RKO (cell line): Measurements from ENCODE around the gene COMT.
A peak's percentile ranks its signal among the peaks of the same experiment; 100 is the strongest.

Experiments
- DNase-seq: peaks from one replicate; pipeline ENCODE4 v3.0.0-alpha.2; 2016; ENCODE audit warnings: low spot score

Gene COMT

GRCh38 chr22:20011993-20012740 is 70.6 kb downstream of the COMT start:
- DNase-seq, result no peak

DNA sequence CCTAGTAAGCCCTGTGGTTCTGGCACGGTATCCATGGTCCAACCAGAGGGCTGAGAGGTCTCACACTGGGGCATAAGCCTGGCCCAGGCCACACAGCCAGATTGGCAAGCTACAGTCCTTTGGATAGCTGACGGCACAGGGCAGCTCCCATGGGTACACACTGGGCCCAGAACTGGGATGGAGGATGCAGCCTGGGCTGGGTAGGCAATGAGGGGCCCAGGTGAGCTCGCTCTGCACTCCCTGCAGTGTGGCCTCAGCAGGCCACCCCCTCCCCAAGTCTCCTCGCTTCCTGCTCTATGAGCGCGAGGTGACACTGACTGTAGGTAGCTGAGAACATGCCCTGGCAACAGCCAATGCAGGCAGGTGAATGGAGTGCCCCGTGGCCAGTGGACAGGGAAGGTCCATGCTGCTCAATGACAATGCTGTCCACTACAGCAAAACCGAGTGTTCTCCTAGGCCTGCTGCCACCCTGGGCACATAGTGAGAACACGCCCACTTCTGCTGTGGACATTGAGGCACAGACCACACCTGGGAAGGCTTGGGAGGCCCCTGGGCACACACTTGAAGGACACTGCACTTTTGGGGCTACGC is 71.3 kb downstream of the COMT start:
- no peak for DNase-seq

DNA sequence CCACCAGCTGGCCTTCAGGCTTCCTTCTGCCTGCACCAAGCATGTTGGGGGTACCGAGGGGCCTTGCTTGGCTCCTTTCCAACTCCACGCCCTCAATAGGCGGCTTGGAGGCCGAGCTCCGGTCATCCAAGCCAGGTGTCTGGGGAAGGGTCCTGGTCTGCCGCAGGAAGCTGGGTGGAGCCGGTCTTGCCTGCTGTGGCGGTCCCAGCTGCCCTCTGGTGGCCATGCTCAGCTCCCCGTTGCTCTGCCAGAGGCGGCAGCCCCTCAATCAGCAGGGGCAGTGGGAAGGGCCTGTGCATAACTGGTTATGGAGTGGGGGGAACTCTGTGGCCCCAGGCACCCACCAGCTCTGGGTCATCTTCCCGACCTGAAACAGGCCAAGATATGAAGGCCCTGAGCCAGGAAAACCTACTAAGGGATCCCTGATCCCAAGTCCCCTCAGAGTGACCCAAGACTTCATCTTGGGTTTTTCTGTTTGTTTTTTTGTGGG is 71.9 kb downstream of the COMT start:
- no peak for DNase-seq

- no peak for DNase-seq
Measured at GRCh38 chr22:20014526-20015186, 73.1 kb downstream of the COMT start.

GRCh38 chr22:20015187-20015625 is 73.6 kb downstream of the COMT start:
- no peak for DNase-seq

- peak; percentile 37 for DNase-seq
Measured at GRCh38 chr22:20015971-20016733, 74.6 kb downstream of the COMT start.

DNA sequence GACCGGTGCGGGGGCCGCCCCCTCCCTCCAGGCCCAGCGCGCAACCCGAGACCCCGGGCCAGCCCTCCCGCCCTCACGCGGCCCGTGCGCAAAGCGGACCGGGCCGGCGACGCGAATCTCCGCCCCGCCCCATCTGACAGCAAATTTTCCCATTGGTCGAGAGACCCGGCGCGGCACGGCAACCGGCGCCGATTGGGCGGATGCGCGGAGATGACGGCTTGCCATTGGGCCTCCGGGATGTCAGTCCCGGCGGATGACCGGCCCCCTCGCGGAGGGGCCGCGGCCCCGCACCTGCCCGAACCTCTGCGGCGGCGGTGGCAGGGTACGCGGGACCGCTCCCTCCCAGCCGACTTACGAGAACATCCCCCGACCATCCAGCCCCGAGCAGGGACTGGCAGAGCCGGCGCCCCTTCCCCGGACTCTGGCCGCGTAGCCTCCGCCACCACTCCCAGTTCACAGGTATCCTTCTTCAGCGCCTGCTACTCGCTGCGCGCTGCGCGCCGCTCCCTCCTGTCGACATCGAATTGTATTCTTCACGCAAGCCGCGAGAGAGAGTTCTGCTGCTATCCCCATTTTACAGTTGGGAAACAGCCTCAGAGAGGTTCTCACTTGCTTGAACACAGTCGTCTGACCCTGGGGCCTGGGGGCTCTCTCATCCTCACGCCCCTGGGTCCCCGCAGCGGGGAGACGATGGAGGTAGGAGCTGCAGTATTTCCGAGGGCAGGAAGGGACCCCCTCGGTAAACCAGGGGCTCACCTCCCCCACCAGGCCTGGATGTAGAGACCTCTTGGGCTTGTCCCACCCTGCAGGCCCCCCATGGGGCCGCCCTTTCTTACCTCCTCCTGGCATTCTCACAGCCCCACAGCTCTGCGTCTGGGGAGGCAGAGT is 75.4 kb downstream of the COMT start, which contains the start of gene ARVCF:
TSS of gene ARVCF (minus strand) at position 90 of the 888 bp plus-strand sequence. CDS start 26,029 bp downstream, outside the sequence.
- DNase-seq, result peak; percentile 87

GRCh38 chr22:20017622-20017958 is 76.0 kb downstream of the COMT start:
- no peak for DNase-seq

DNA sequence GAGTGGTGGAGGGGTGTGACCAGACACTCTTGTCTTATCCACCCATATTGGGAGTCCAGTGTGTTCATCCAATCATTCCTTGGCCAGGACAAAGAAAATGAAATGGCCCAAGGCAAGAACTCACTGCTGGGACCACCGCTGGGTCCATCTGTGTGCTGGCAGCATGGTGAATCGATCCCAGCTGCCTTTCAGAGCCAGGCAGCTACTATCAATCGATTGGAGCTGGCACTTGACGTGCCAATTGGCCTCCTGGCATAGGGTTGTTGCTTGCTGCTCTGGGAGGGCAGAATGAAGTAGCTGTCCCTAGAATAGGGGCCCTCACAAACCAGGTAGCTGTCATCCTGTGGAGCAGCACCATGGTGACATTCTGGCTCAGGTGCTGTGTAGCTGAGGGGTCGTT is 76.4 kb downstream of the COMT start:
- no peak for DNase-seq
